K562 (cell line): Measurements from ENCODE around the gene RABL2A. TPM values are rescaled to one million over a fixed set of nuclear protein-coding genes. Genes with fewer than 3 reads are reported as not detected.
"Not testable (repeated sequence)": the region's sequence is repeated elsewhere in the genome, so short reads cannot be mapped to it uniquely, and the experiment has no call there.

Source experiments
- ATF1 ChIP-seq, 2 experiments: fragments of 450-650 bp in 1 of 2; IDR thresholded peaks; 2 replicates each; pipeline ENCODE4 v1.6.1; 2016; ENCODE audit warnings: missing compliant biosample characterization in 1 of 2, missing genetic modification characterization in 1 of 2
- CHD2 ChIP-seq: IDR thresholded peaks from 2 replicates; pipeline ENCODE4 v1.6.1; 2011; ENCODE audit warnings: low read depth, low read length
- CREM ChIP-seq: IDR thresholded peaks from 2 replicates; pipeline ENCODE4 v1.6.1; 2014; ENCODE audit warnings: antibody characterized with exemption, low read depth
- DLX4 ChIP-seq: fragments of 250-450 bp; sonication (Bioruptor Pico); IDR thresholded peaks from 2 replicates; pipeline ENCODE4 v1.6.1; 2021; ENCODE audit warnings: mild to moderate bottlenecking
- KDM5B ChIP-seq: fragments of 200-600 bp; sonication (generic); IDR thresholded peaks from 2 replicates; pipeline ENCODE4 v1.6.1; 2012; ENCODE audit warnings: low read depth, mild to moderate bottlenecking, moderate library complexity, low read length, control low read depth, inconsistent platforms; ENCODE audit not compliant: insufficient replicate concordance
- NCOR1 ChIP-seq: fragments of 450-650 bp; IDR thresholded peaks from 2 replicates; pipeline ENCODE4 v1.6.1; 2016; ENCODE audit warnings: mild to moderate bottlenecking, moderate library complexity
- NFIC ChIP-seq: fragments of 450-650 bp; IDR thresholded peaks from 2 replicates; pipeline ENCODE4 v1.6.1; 2017; ENCODE audit warnings: mild to moderate bottlenecking, inconsistent platforms
- NKRF ChIP-seq: fragments of 450-650 bp; IDR thresholded peaks from 2 replicates; pipeline ENCODE4 v1.6.1; 2016; ENCODE audit warnings: borderline replicate concordance
- NR2C2 ChIP-seq, 2 experiments: fragments of 200-800 bp in 1 of 2; sonication (Bioruptor generic) in 1 of 2; sonication (generic) in 1 of 2; formaldehyde crosslinking in 1 of 2; IDR thresholded peaks; 2 replicates each; pipeline versions ENCODE4 v1.6.1 to v1.8.0; 2016 to 2022; ENCODE audit warnings: mild to moderate bottlenecking in 1 of 2, missing compliant biosample characterization in 1 of 2, missing genetic modification characterization in 1 of 2, missing genetic modification reagents in 1 of 2
- TFAP4 ChIP-seq: sonication (generic); formaldehyde crosslinking; IDR thresholded peaks from 2 replicates; pipeline ENCODE4 v1.8.0; 2022; ENCODE audit warnings: missing genetic modification reagents, mild to moderate bottlenecking, moderate library complexity, borderline replicate concordance
- THRA ChIP-seq: fragments of 450-650 bp; IDR thresholded peaks from 2 replicates; pipeline ENCODE4 v1.6.1; 2017; ENCODE audit warnings: mild to moderate bottlenecking, moderate library complexity
- VEZF1 ChIP-seq: fragments of 200-800 bp; sonication (Bioruptor generic); IDR thresholded peaks from 2 replicates; pipeline ENCODE4 v1.6.1; 2017; ENCODE audit warnings: missing genetic modification characterization, missing compliant biosample characterization
- ZNF436 ChIP-seq: fragments of 250-450, 450-650 bp; sonication (Bioruptor Pico); formaldehyde crosslinking; IDR thresholded peaks from 2 replicates; pipeline ENCODE4 v1.7.0; 2020; ENCODE audit warnings: mild to moderate bottlenecking
- polyA plus RNA-seq, 8 experiments: library from polyadenylated mRNA; depleted of rRNA in 4 of 8; stranded (reverse) in 5 of 8; unstranded in 3 of 8; fragments of >200 nt; fragmentation: Nextera tagmentation in 2 of 8; fragmentation: Illumina TruSeq in 1 of 8; extraction: Ambion mirVana in 2 of 8; extraction: Trizol in 1 of 8; gene quantifications; 2 replicates each; pipeline versions ENCODE4 v1.2.1 to v1.2.3, GENCODE V29; 2011 to 2014; ENCODE audit warnings: inconsistent platforms in 1 of 8, missing spikeins in 1 of 8
- total RNA-seq, 7 experiments: library from RNA; depleted of rRNA in 6 of 7; stranded (reverse); fragments of >200 nt in 6 of 7; fragmentation: Illumina TruSeq in 2 of 7; extraction: Trizol in 2 of 7; gene quantifications; 2 replicates each; pipeline versions ENCODE4 v1.2.1 to v1.2.3, GENCODE V29; 2011 to 2021; ENCODE audit warnings: low replicate concordance in 1 of 7

The RABL2A gene
- total and polyA plus RNA-seq, 9 of the 15 experiments (the other 6 are each of a cell fraction or from before 2014, with no cell fraction given), result 0.27 to 5.8 (median 3.2) TPM

- TF ChIP-seq DLX4 (CRISPR knock-in tag), result 0 out of 2 replicates have a peak, but pooled peaks have one; percentile 18
- not testable (repeated sequence) for TF ChIP-seq NR2C2 (CRISPR knock-in tag; IDR thresholded peaks at IDR 0.05); ATF1 (tag; IDR thresholded peaks at IDR 0.05)
- TF ChIP-seq NR2C2 (tag; IDR thresholded peaks at IDR 0.05), result peak; percentile 87
- TF ChIP-seq ZNF436 (CRISPR knock-in tag), result peak; percentile 56; the same call in 1 of the 2 replicates
- TF ChIP-seq TFAP4, result 0 out of 2 replicates have a peak, but pooled peaks have one; percentile 11
- peak; percentile 89 for TF ChIP-seq CREM
- TF ChIP-seq VEZF1, result peak; percentile 66
- peak; percentile 31; the same call in 1 of the 2 replicates for TF ChIP-seq NFIC
- TF ChIP-seq NCOR1, result peak; percentile 36; the same call in 1 of the 2 replicates
- peak; percentile 70 for TF ChIP-seq KDM5B
- TF ChIP-seq NKRF, result peak; percentile 32; the same call in 1 of the 2 replicates
- TF ChIP-seq ATF1 (CRISPR knock-in tag; IDR thresholded peaks at IDR 0.05), result peak; percentile 64
- peak; percentile 60 for TF ChIP-seq CHD2
- peak; percentile 85 for TF ChIP-seq THRA
Observed at GRCh38 chr2:113603467-113604084, 23.5 kb upstream of the RABL2A start (continued).
